Activated CD4-positive, alpha-beta T cell treated with anti-CD3 and anti-CD28 coated beads for 36 hours (primary cell): ENCODE results near the gene NKIRAS1. TPM values are rescaled to one million over a fixed set of nuclear protein-coding genes. Genes with fewer than 3 reads are reported as not detected.
"Not testable (repeated sequence)": the region's sequence is repeated elsewhere in the genome, so short reads cannot be mapped to it uniquely, and the experiment has no call there.

ENCODE experiments used
- ATAC-seq: fragments of 200-7000 bp; cut with Tn5 transposase; one replicate; pipeline ENCODE4 v1.10.0; 2021; ENCODE audit warnings: mild to moderate bottlenecking, moderate library complexity
- CTCF ChIA-PET: fragments of 350-600 bp; sonication (Branson Sonifier 250); formaldehyde crosslinking; loops from one replicate; lab custom pipeline; 2021; ENCODE audit warnings: antibody characterized with exemption; lab: Charles Lee
- POLR2A ChIA-PET: fragments of 350-600 bp; sonication (Branson Sonifier 250); formaldehyde crosslinking; loops from one replicate; lab custom pipeline; 2021; ENCODE audit warnings: antibody characterized with exemption, inconsistent platforms; lab: Charles Lee
- DNase-seq: peaks from one replicate; pipeline ENCODE4 v3.0.0-alpha.2; 2020
- H3K27ac Mint-ChIP-seq: one replicate; pipeline ENCODE4 v1.8.0; 2021; ENCODE audit warnings: mixed read lengths
- H3K27me3 Mint-ChIP-seq: one replicate; pipeline ENCODE4 v1.8.0; 2021; ENCODE audit warnings: mixed read lengths
- H3K36me3 Mint-ChIP-seq: one replicate; pipeline ENCODE4 v1.8.0; 2021; ENCODE audit warnings: low read depth, mixed read lengths
- H3K4me1 Mint-ChIP-seq: one replicate; pipeline ENCODE4 v1.8.0; 2021; ENCODE audit warnings: mixed read lengths
- H3K4me3 Mint-ChIP-seq: one replicate; pipeline ENCODE4 v1.8.0; 2021; ENCODE audit warnings: mild to moderate bottlenecking, moderate library complexity, mixed read lengths
- H3K9me3 Mint-ChIP-seq: one replicate; pipeline ENCODE4 v1.8.0; 2021; ENCODE audit warnings: low read depth, mixed read lengths
- intact Hi-C, 2 experiments: fragments of 100-400 bp; cut with DNase I in 1 of 2; cut with micrococcal nuclease in 1 of 2; formaldehyde crosslinking; loops; one replicate each; pipeline versions ENCODE4 v1.14.2 to v1.15.1; 2022 to 2024; cut with DNase I, micrococcal nuclease
- total RNA-seq, 2 experiments: library from RNA; stranded (reverse); gene quantifications; one replicate each; pipeline ENCODE4 v1.2.3, GENCODE V29; 2021

Gene NKIRAS1
- total RNA-seq, 2 experiments from 2014 or later: 2.8 to 3.5 TPM

GRCh38 chr3:23884481-23884880 is 32.3 kb downstream of the NKIRAS1 start:
- ATAC-seq: no peak
- intact Hi-C loops: no loop called here
- no peak overlapping the region for H3K27ac Mint-ChIP-seq
- H3K4me3 Mint-ChIP-seq: no peak overlapping the region
- POLR2A ChIA-PET: interaction anchor here (0.7 kb wide), 1 partner anchor 99 kb away, joined by 3 read pairs; no protein-coding TSS in a partner anchor
- no peaks in the 10 kb centered on the region for H3K9me3 Mint-ChIP-seq
- no peaks in the 10 kb centered on the region for H3K27me3 Mint-ChIP-seq
- CTCF ChIA-PET: interaction anchor here (1.1 kb wide), 1 partner anchor 11 kb away, joined by 3 read pairs; no protein-coding TSS in a partner anchor
- DNase-seq: no peak
- H3K4me1 Mint-ChIP-seq: peaks cover 15% of the 10 kb centered on the region
- H3K36me3 Mint-ChIP-seq: peaks cover 4% of the 10 kb centered on the region

GRCh38 chr3:23882487-23882918 is 34.3 kb downstream of the NKIRAS1 start:
- ChIA-PET CTCF (no interaction called here), POLR2A (no interaction called here)
- Mint-ChIP-seq H3K27me3 (no peaks in the 10 kb centered on the region), H3K4me3 (no peak overlapping the region), H3K4me1 (peaks cover 20% of the 10 kb centered on the region), H3K36me3 (peaks cover 4% of the 10 kb centered on the region), H3K27ac (no peak overlapping the region), H3K9me3 (no peaks in the 10 kb centered on the region)
- no peak for DNase-seq
- ATAC-seq: no peak
- intact Hi-C loops: no loop called here

- CTCF ChIA-PET, intact Hi-C loops, DNase-seq, H3K36me3 Mint-ChIP-seq, ATAC-seq, H3K9me3 Mint-ChIP-seq, H3K4me3 Mint-ChIP-seq, H3K27me3 Mint-ChIP-seq, POLR2A ChIA-PET, H3K27ac Mint-ChIP-seq: not testable (repeated sequence)
- peaks cover 20% of the 10 kb centered on the region for H3K4me1 Mint-ChIP-seq
Observed at GRCh38 chr3:23881993-23882392, 34.8 kb downstream of the NKIRAS1 start.

- H3K27ac Mint-ChIP-seq: peak overlapping the region; percentile 42
- ATAC-seq (no peak), DNase-seq (no peak)
- ChIA-PET POLR2A (no interaction called here), CTCF (interaction anchor here (0.8 kb wide), 1 partner anchor 72 kb away, joined by 3 read pairs; no protein-coding TSS in a partner anchor)
- H3K4me1 Mint-ChIP-seq: peaks cover 24% of the 10 kb centered on the region
- H3K4me3 Mint-ChIP-seq: no peak overlapping the region
- peaks cover 4% of the 10 kb centered on the region for H3K36me3 Mint-ChIP-seq
- H3K9me3 Mint-ChIP-seq: no peaks in the 10 kb centered on the region
- no peaks in the 10 kb centered on the region for H3K27me3 Mint-ChIP-seq
- intact Hi-C loops: no loop called here
Observed at GRCh38 chr3:23880703-23881339, 36.0 kb downstream of the NKIRAS1 start.

GRCh38 chr3:23879485-23879884 is 37.3 kb downstream of the NKIRAS1 start:
- CTCF ChIA-PET: no interaction called here
- H3K27ac Mint-ChIP-seq: no peak overlapping the region

GRCh38 chr3:23877329-23877980 is 39.3 kb downstream of the NKIRAS1 start:
- no peak overlapping the region for H3K27ac Mint-ChIP-seq
- no peaks in the 10 kb centered on the region for H3K9me3 Mint-ChIP-seq
- ChIA-PET CTCF (interaction anchor here (0.7 to 2.2 kb wide), 3 partner anchors 9 to 15 kb away, joined by 3 to 14 read pairs (median 5); no protein-coding TSS in a partner anchor), POLR2A (no interaction called here)
- H3K4me1 Mint-ChIP-seq: peaks cover 25% of the 10 kb centered on the region
- DNase-seq (no peak), ATAC-seq (no peak)
- no peak overlapping the region for H3K4me3 Mint-ChIP-seq
- H3K36me3 Mint-ChIP-seq: peaks cover 4% of the 10 kb centered on the region
- H3K27me3 Mint-ChIP-seq: no peaks in the 10 kb centered on the region
- intact Hi-C loops: no loop called here

More at GRCh38 chr3:23879485-23879884, 37.3 kb downstream of the NKIRAS1 start:
- Mint-ChIP-seq H3K4me1 (peaks cover 24% of the 10 kb centered on the region), H3K36me3 (peaks cover 4% of the 10 kb centered on the region), H3K4me3 (no peak overlapping the region), H3K27me3 (no peaks in the 10 kb centered on the region), H3K9me3 (no peaks in the 10 kb centered on the region)
- DNase-seq (no peak), ATAC-seq (no peak)
- POLR2A ChIA-PET: no interaction called here
- intact Hi-C loops: no loop called here

- ChIA-PET POLR2A (no interaction called here), CTCF (interaction anchor here (1.0 to 2.2 kb wide), 2 partner anchors 11 to 16 kb away, joined by 5 to 14 read pairs; no protein-coding TSS in a partner anchor)
- intact Hi-C loops: no loop called here
- Mint-ChIP-seq H3K27me3 (no peaks in the 10 kb centered on the region), H3K4me1 (peaks cover 25% of the 10 kb centered on the region), H3K4me3 (no peak overlapping the region), H3K9me3 (no peaks in the 10 kb centered on the region), H3K27ac (no peak overlapping the region), H3K36me3 (peaks cover 4% of the 10 kb centered on the region)
- no peak for ATAC-seq
- DNase-seq: no peak
Observed at GRCh38 chr3:23876923-23877322, 39.9 kb downstream of the NKIRAS1 start.

GRCh38 chr3:23875113-23875725 is 41.6 kb downstream of the NKIRAS1 start:
- Mint-ChIP-seq H3K4me1 (peaks cover 12% of the 10 kb centered on the region), H3K27me3 (no peaks in the 10 kb centered on the region)
- no peak for ATAC-seq

GRCh38 chr3:23874359-23875112 is 42.3 kb downstream of the NKIRAS1 start:
- no peaks in the 10 kb centered on the region for H3K36me3 Mint-ChIP-seq
- peaks cover 10% of the 10 kb centered on the region for H3K4me1 Mint-ChIP-seq
- ChIA-PET POLR2A (interaction anchor here (0.6 kb wide), 1 partner anchor 11 kb away, joined by 5 read pairs; no protein-coding TSS in a partner anchor), CTCF (interaction anchor here (0.5 to 1.8 kb wide), 4 partner anchors 10 to 837 kb away, joined by 3 to 5 read pairs (median 3); no protein-coding TSS in a partner anchor)
- ATAC-seq (no peak), DNase-seq (no peak)
- peak overlapping the region; percentile 49 for H3K27ac Mint-ChIP-seq
- no peaks in the 10 kb centered on the region for H3K27me3 Mint-ChIP-seq
- H3K9me3 Mint-ChIP-seq: no peaks in the 10 kb centered on the region
- no peak overlapping the region for H3K4me3 Mint-ChIP-seq
- intact Hi-C loops: no loop called here

More at GRCh38 chr3:23875113-23875725, 41.6 kb downstream of the NKIRAS1 start:
- Mint-ChIP-seq H3K9me3 (no peaks in the 10 kb centered on the region), H3K4me3 (no peak overlapping the region), H3K27ac (no peak overlapping the region), H3K36me3 (no peaks in the 10 kb centered on the region)
- CTCF ChIA-PET: interaction anchor here (0.7 to 1.8 kb wide), 2 partner anchors 13 to 14 kb away, joined by 3 to 5 read pairs; no protein-coding TSS in a partner anchor
- DNase-seq: no peak
- POLR2A ChIA-PET: no interaction called here
- intact Hi-C loops: no loop called here

- Mint-ChIP-seq H3K27me3 (no peaks in the 10 kb centered on the region), H3K4me1 (peaks cover 9% of the 10 kb centered on the region), H3K4me3 (no peak overlapping the region), H3K36me3 (no peaks in the 10 kb centered on the region), H3K27ac (no peak overlapping the region), H3K9me3 (no peaks in the 10 kb centered on the region)
- ChIA-PET POLR2A (interaction anchor here (0.6 kb wide), 2 partner anchors 10 to 53 kb away, joined by 5 to 6 read pairs; no protein-coding TSS in a partner anchor), CTCF (interaction anchor here (0.5 to 1.8 kb wide), 3 partner anchors 10 to 837 kb away, joined by 3 to 5 read pairs (median 3); no protein-coding TSS in a partner anchor)
- ATAC-seq (no peak), DNase-seq (no peak)
- intact Hi-C loops: no loop called here
Observed at GRCh38 chr3:23873941-23874340, 42.8 kb downstream of the NKIRAS1 start.
